Measurements from ENCODE around the gene CCDC197. TPM values are rescaled to one million over a fixed set of nuclear protein-coding genes. Genes with fewer than 3 reads are reported as not detected.

The CCDC197 gene
- total RNA-seq, 1 experiment from 2014 or later: not detected

DNA sequence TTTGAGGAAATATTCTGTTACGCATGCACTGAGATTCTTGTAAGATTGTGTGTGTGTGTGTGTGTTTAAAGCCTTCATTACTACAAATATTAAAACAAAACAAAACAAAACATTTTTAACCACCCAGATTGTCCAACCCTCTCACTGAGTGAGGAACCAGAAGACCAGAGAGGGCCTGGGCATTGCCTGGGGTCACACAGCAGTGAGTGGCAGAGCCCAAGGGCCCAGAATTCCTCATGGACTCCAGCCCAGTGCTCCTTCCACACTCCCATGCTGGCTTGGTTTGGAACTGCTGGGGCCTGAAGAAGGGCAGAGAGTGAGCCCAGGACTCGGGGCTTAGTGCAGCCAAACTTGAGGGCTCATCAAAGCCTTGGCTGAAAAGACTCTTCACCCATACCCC lies 27.4 kb downstream of the CCDC197 start:
- no peak overlapping the region for H3K56ac ChIP-seq (ENCODE audit: insufficient read length, low read depth, low read length)
- no peak overlapping the region for H4K8ac ChIP-seq (replicated peaks; ENCODE audit: insufficient read length, low read depth, low read length)
- H3T11ph ChIP-seq (ENCODE audit: low read length): no peak overlapping the region
- no peaks in the 10 kb centered on the region; the same call in 1 of the 2 replicates for H3K4me1 ChIP-seq (ENCODE audit: insufficient read depth, low read length)
- H3K27ac Mint-ChIP-seq: peak overlapping the region in 1 of 3 experiments; percentile 75; a peak in 1 of 7 replicates
- no peak overlapping the region for H3K4ac ChIP-seq (ENCODE audit: low read depth, low read length)
- no peak overlapping the region for H2BK12ac ChIP-seq (ENCODE audit: insufficient read length, low read depth, low read length)
- no peaks in the 10 kb centered on the region for H3K23me2 ChIP-seq (ENCODE audit: insufficient read length, low read depth, low read length, poor library complexity, severe bottlenecking)
- no CpG with 5 or more reads among the region's 2 CpGs for WGBS (ENCODE audit: extremely low coverage, insufficient read length, low lambda C conversion rate)
- no peak overlapping the region for H2AFZ ChIP-seq (ENCODE audit: low read length)
- no peak overlapping the region for H3K14ac ChIP-seq (ENCODE audit: insufficient read depth, low read length)
- no peak overlapping the region for H3K4me3 Mint-ChIP-seq
- H3K79me1 ChIP-seq (ENCODE audit: insufficient read depth, low read depth, low read length, poor library complexity, severe bottlenecking): no peaks in the 10 kb centered on the region
- H2AK5ac ChIP-seq (ENCODE audit: insufficient read length, low read length): no peak overlapping the region
- no peaks in the 10 kb centered on the region for H3K79me2 ChIP-seq (ENCODE audit: insufficient read depth, low read length)
- H3K9me3 ChIP-seq (ENCODE audit: control insufficient read depth, low read depth, low read length): no peaks in the 10 kb centered on the region
- no peak overlapping the region for H3K27ac ChIP-seq (ENCODE audit: insufficient read length, low read depth, low read length)
- H3K18ac ChIP-seq (ENCODE audit: insufficient read length, low read depth, low read length): no peak overlapping the region
- no peaks in the 10 kb centered on the region for H3K27me3 ChIP-seq (ENCODE audit: insufficient read depth, low read length)
- no peaks in the 10 kb centered on the region for H3K36me3 Mint-ChIP-seq (ENCODE audit: insufficient read depth in 1 of 3, low read depth in 3 of 3)
- H3K9me3 Mint-ChIP-seq: no peaks in the 10 kb centered on the region; a peak in 1 of 5 replicates
- no peak overlapping the region for H2BK120ac ChIP-seq (ENCODE audit: low read depth, low read length, poor library complexity, severe bottlenecking)
- no peak overlapping the region for H4K5ac ChIP-seq (ENCODE audit: insufficient read length, low read depth, low read length)
- H3K27me3 Mint-ChIP-seq (ENCODE audit: low read depth): peaks cover 8% of the 10 kb centered on the region
- peaks cover 33 to 58% of the 10 kb centered on the region in 2 experiments for H3K4me1 Mint-ChIP-seq
- TF ChIP-seq, protein P1, sequence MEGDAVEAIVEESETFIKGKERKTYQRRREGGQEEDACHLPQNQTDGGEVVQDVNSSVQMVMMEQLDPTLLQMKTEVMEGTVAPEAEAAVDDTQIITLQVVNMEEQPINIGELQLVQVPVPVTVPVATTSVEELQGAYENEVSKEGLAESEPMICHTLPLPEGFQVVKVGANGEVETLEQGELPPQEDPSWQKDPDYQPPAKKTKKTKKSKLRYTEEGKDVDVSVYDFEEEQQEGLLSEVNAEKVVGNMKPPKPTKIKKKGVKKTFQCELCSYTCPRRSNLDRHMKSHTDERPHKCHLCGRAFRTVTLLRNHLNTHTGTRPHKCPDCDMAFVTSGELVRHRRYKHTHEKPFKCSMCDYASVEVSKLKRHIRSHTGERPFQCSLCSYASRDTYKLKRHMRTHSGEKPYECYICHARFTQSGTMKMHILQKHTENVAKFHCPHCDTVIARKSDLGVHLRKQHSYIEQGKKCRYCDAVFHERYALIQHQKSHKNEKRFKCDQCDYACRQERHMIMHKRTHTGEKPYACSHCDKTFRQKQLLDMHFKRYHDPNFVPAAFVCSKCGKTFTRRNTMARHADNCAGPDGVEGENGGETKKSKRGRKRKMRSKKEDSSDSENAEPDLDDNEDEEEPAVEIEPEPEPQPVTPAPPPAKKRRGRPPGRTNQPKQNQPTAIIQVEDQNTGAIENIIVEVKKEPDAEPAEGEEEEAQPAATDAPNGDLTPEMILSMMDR (conservative IDR thresholded peaks at IDR 0.05): no peak
- H3K4me2 ChIP-seq (ENCODE audit: insufficient read depth, insufficient read length, low read length): no peak overlapping the region
- H2BK20ac ChIP-seq (ENCODE audit: low read depth, low read length, poor library complexity, severe bottlenecking): no peak overlapping the region
- H3K9ac ChIP-seq (ENCODE audit: extremely low read depth, insufficient read length, low read length): no peak overlapping the region
- no peak overlapping the region for H4K91ac ChIP-seq (ENCODE audit: insufficient read length, low read depth, low read length)
- H2BK15ac ChIP-seq (ENCODE audit: low read depth, low read length): no peak overlapping the region
- DNase-seq: no peak
- no peaks in the 10 kb centered on the region for H4K20me1 ChIP-seq (ENCODE audit: control insufficient read depth, insufficient read depth, insufficient read length)
- no peak overlapping the region for H3K23ac ChIP-seq (ENCODE audit: insufficient read length, low read depth, low read length)
- H2BK5ac ChIP-seq (ENCODE audit: insufficient read length, low read length): no peak overlapping the region

Measured in H9 (cell line).